K562 (cell line): Measurements from ENCODE around the gene ZNF575. TPM values are rescaled to one million over a fixed set of nuclear protein-coding genes. Genes with fewer than 3 reads are reported as not detected.

Source experiments
- ATAC-seq: fragments of 200-7000 bp; cut with Tn5 transposase; 3 replicates; pipeline ENCODE4 v1.9.1; 2020; ENCODE audit warnings: moderate library complexity
- BruUV-seq: library from RNA; stranded (reverse); fragments of 400-500 nt; replicated peaks from 2 replicates; lab custom pipeline; 2021; lab: Mats Ljungman, UMichigan
- CTCF ChIA-PET: fragments of 300-600 bp; formaldehyde crosslinking; extraction: SDS; loops from one replicate; lab custom pipeline; 2021; ENCODE audit warnings: low intra/inter-chr PET ratio; lab: Yijun Ruan, JAX
- POLR2A ChIA-PET: fragments of 300-600, 350-650 bp; sonication (Branson Sonifier 250); formaldehyde crosslinking; extraction: SDS; loops from one replicate; lab custom pipeline; 2021; ENCODE audit warnings: antibody characterized with exemption, inconsistent platforms; lab: Yijun Ruan, JAX
- DNase-seq, 4 experiments: peaks; one replicate each; pipeline versions ENCODE4 v3.0.0 to v3.0.0-alpha.2; 2011 to 2018; ENCODE audit warnings: low spot score in 3 of 4, mixed read lengths in 3 of 4; ENCODE audit errors: extremely low read depth in 1 of 4
- FAIRE-seq: peaks from 2 replicates; lab custom pipeline; 2011; peaks lifted over from hg19 to GRCh38; lab: Jason Lieb, UNC
- H2AFZ ChIP-seq: 2 replicates; pipeline ENCODE4 v1.6.0; 2011; ENCODE audit warnings: low read depth, low read length, control low read depth, inconsistent platforms
- H3K27ac ChIP-seq: fragments of 200-600 bp; 3 replicates; pipeline ENCODE4 v1.8.0; 2011; ENCODE audit warnings: low read depth, mild to moderate bottlenecking, control low read depth, inconsistent platforms, low read length, moderate library complexity, mixed read lengths; ENCODE audit errors: extremely low read depth
- H3K27me3 ChIP-seq, 2 experiments: fragments of 300-600 bp in 1 of 2; 2 replicates in 1 of 2; 3 replicates in 1 of 2; pipeline versions ENCODE4 v1.6.0 to v1.8.0; 2011; ENCODE audit warnings: inconsistent platforms in 2 of 2, low read length in 2 of 2, mild to moderate bottlenecking in 1 of 2, mixed read lengths in 1 of 2, moderate library complexity in 1 of 2; ENCODE audit not compliant: control insufficient read depth in 2 of 2, insufficient read depth in 2 of 2
- H3K36me3 ChIP-seq: fragments of 300-600 bp; 3 replicates; pipeline ENCODE4 v1.8.0; 2011; ENCODE audit warnings: mild to moderate bottlenecking, low read length, inconsistent platforms; ENCODE audit not compliant: control insufficient read depth, insufficient read depth
- H3K4me1 ChIP-seq, 2 experiments: fragments of 200-600 bp in 1 of 2; replicated peaks in 1 of 2; 2 replicates in 1 of 2; 3 replicates in 1 of 2; pipeline versions ENCODE4 v1.5.1 to v1.8.0; 2011; ENCODE audit warnings: inconsistent platforms in 2 of 2, low read length in 2 of 2, mild to moderate bottlenecking in 1 of 2, mixed read lengths in 1 of 2, moderate library complexity in 1 of 2; ENCODE audit not compliant: control insufficient read depth in 2 of 2, insufficient read depth in 2 of 2
- H3K4me2 ChIP-seq: 2 replicates; pipeline ENCODE4 v1.6.1; 2011; ENCODE audit warnings: low read length, control low read depth, inconsistent platforms, mixed read lengths; ENCODE audit not compliant: insufficient read depth
- H3K4me3 ChIP-seq: fragments of 200-600 bp; sonication (generic), shearing (Covaris generic); 2 replicates; pipeline ENCODE4 v1.5.1; 2016; ENCODE audit warnings: control low read depth, inconsistent platforms
- H3K79me2 ChIP-seq: fragments of 200-600 bp; 3 replicates; pipeline ENCODE4 v1.8.0; 2011; ENCODE audit warnings: low read length, inconsistent platforms; ENCODE audit not compliant: control insufficient read depth, insufficient read depth
- H3K9ac ChIP-seq, 2 experiments: 2 replicates each; pipeline versions ENCODE4 v1.6.0 to v1.6.1; 2011; ENCODE audit warnings: low read depth in 2 of 2, low read length in 2 of 2, control low read depth in 1 of 2, inconsistent platforms in 1 of 2, mild to moderate bottlenecking in 1 of 2, mixed read lengths in 1 of 2; ENCODE audit not compliant: insufficient read depth in 1 of 2
- H3K9me1 ChIP-seq: one replicate; pipeline ENCODE4 v1.6.0; 2011; ENCODE audit warnings: inconsistent platforms, mild to moderate bottlenecking, low read length, moderate library complexity; ENCODE audit not compliant: control insufficient read depth, insufficient read depth
- H3K9me3 ChIP-seq: replicated peaks from 2 replicates; pipeline ENCODE4 v1.5.1; 2011; ENCODE audit warnings: low read depth, low read length, inconsistent platforms; ENCODE audit not compliant: control insufficient read depth, insufficient read depth
- H4K20me1 ChIP-seq: replicated peaks from 2 replicates; pipeline ENCODE4 v1.6.1; 2011; ENCODE audit warnings: low read length, inconsistent platforms, mixed read lengths; ENCODE audit not compliant: control insufficient read depth, insufficient read depth
- CREB1 ChIP-seq, 2 experiments: sonication (generic) in 1 of 2; formaldehyde crosslinking in 1 of 2; IDR thresholded peaks; 2 replicates each; pipeline versions ENCODE4 v1.6.1 to v1.8.0; 2012 to 2022; ENCODE audit warnings: inconsistent platforms in 1 of 2, mild to moderate bottlenecking in 1 of 2, missing genetic modification reagents in 1 of 2, moderate library complexity in 1 of 2
- KLF13 ChIP-seq: fragments of 450-650 bp; IDR thresholded peaks from 2 replicates; pipeline ENCODE4 v1.6.1; 2016; ENCODE audit warnings: missing genetic modification characterization, low read depth, mild to moderate bottlenecking, missing compliant biosample characterization, moderate library complexity, borderline replicate concordance
- L3MBTL2 ChIP-seq: fragments of 450-650 bp; IDR thresholded peaks from 2 replicates; pipeline ENCODE4 v1.6.1; 2016; ENCODE audit warnings: mild to moderate bottlenecking, moderate library complexity
- ZC3H4 ChIP-seq: sonication (generic); formaldehyde crosslinking; IDR thresholded peaks from 2 replicates; pipeline ENCODE4 v1.9.0; 2021; ENCODE audit warnings: missing genetic modification reagents, borderline replicate concordance
- WGBS: fragments of 100-300 bp; shearing (Covaris generic); methylation state at CpG from one replicate; pipeline ENCODE4 v1.1.6; 2016; ENCODE audit warnings: low coverage, mixed read lengths; ENCODE audit not compliant: insufficient coverage; ENCODE audit errors: missing lambda C conversion rate; 5-methylcytosine and 5-hydroxymethylcytosine counted together
- in situ Hi-C: fragments of 300-500 bp; cut with MboI; formaldehyde crosslinking; loops from 4 replicates; pipeline ENCODE4 v1.15.0; 2018; ENCODE audit warnings: inconsistent platforms, mixed read lengths
- intact Hi-C: fragments of 100-400 bp; cut with micrococcal nuclease; formaldehyde crosslinking; loops from 2 replicates; pipeline ENCODE4 v1.14.2; 2022
- polyA plus RNA-seq, 8 experiments: library from polyadenylated mRNA; depleted of rRNA in 4 of 8; stranded (reverse) in 5 of 8; unstranded in 3 of 8; fragments of >200 nt; fragmentation: Nextera tagmentation in 2 of 8; fragmentation: Illumina TruSeq in 1 of 8; extraction: Ambion mirVana in 2 of 8; extraction: Trizol in 1 of 8; gene quantifications; 2 replicates each; pipeline versions ENCODE4 v1.2.1 to v1.2.3, GENCODE V29; 2011 to 2014; ENCODE audit warnings: inconsistent platforms in 1 of 8, missing spikeins in 1 of 8
- total RNA-seq, 7 experiments: library from RNA; depleted of rRNA in 6 of 7; stranded (reverse); fragments of >200 nt in 6 of 7; fragmentation: Illumina TruSeq in 2 of 7; extraction: Trizol in 2 of 7; gene quantifications; 2 replicates each; pipeline versions ENCODE4 v1.2.1 to v1.2.3, GENCODE V29; 2011 to 2021; ENCODE audit warnings: low replicate concordance in 1 of 7
- TF ChIP-seq, protein P1 (sequence below): fragments of 250-450 bp; sonication (Bioruptor Pico); IDR thresholded peaks from 2 replicates; pipeline ENCODE4 v1.5.0; 2021

The ZNF575 gene
- total and polyA plus RNA-seq, 9 of the 15 experiments (the other 6 are each of a cell fraction or from before 2014, with no cell fraction given), result 0.20 to 0.98 (median 0.32) TPM; not detected in 6

DNA sequence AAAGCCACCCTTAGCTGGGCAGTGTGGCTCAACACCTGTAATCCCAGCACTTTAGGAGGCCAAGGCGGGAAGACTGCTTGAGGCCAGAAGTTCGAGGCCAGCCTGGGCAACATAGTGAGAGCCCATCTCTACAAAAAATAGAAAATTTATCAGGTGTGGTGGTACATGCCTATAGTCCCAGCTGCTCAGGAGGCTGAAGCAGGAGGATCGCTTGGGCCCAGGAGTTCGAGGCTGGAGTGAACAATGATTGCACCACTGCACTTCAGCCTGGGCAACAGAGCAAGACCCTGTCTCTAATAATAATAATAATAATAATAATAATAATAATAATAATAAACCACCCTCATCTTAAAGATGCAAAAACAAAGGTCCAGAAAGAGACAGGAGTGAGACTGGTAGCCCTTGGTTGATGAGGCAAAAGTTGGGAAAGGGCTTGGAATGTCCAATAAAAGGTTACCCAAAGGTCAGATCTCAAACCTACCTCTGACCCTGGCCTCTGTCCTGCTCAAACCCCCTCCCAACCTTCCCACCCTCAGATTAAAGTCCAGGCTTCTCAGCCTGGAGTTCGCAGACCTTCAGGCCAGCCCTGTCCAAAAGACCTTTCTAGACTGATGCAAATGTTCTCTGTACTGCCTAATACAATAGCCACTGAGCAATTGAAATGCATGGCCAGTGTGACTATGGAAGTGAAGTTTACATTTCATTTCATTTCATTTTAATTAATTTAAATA lies 9.1 kb downstream of the ZNF575 start:
- no peak overlapping the region for H3K4me2 ChIP-seq
- no peak overlapping the region for H3K27ac ChIP-seq
- no peak for DNase-seq
- H3K36me3 ChIP-seq, result peaks cover 62% of the 10 kb centered on the region; the same call in 2 of the 3 replicates
- no peaks in the 10 kb centered on the region for H3K79me2 ChIP-seq
- peaks cover 1% of the 10 kb centered on the region; the same call in 1 of the 2 replicates for H3K9me3 ChIP-seq
- FAIRE-seq, result no peak
- no peaks in the 10 kb centered on the region for H4K20me1 ChIP-seq
- no TSS peak for BruUV-seq
- ATAC-seq, result no peak
- no peaks in the 10 kb centered on the region for H3K9me1 ChIP-seq
- in situ Hi-C loops, result no loop called here
- H3K27me3 ChIP-seq, result no peaks in the 10 kb centered on the region
- H2AFZ ChIP-seq, result no peak overlapping the region
- WGBS, result 92% methylated on average over 5 of the region's 5 CpGs
- no peaks in the 10 kb centered on the region for H3K4me1 ChIP-seq
- ChIA-PET CTCF (no interaction called here), POLR2A (interaction anchor here (1.2 kb wide), 1 partner anchor 9 kb away, joined by 4 read pairs; the partner anchor contains the start of gene ZNF575)
- H3K9ac ChIP-seq, result no peak overlapping the region
- TF ChIP-seq ZC3H4 (CRISPR knock-in tag) (no peak), CREB1 (IDR thresholded peaks at IDR 0.05) (no peak), CREB1 (CRISPR knock-in tag; IDR thresholded peaks at IDR 0.05) (no peak), KLF13 (tag) (no peak), L3MBTL2 (no peak)
- TF ChIP-seq, protein P1, sequence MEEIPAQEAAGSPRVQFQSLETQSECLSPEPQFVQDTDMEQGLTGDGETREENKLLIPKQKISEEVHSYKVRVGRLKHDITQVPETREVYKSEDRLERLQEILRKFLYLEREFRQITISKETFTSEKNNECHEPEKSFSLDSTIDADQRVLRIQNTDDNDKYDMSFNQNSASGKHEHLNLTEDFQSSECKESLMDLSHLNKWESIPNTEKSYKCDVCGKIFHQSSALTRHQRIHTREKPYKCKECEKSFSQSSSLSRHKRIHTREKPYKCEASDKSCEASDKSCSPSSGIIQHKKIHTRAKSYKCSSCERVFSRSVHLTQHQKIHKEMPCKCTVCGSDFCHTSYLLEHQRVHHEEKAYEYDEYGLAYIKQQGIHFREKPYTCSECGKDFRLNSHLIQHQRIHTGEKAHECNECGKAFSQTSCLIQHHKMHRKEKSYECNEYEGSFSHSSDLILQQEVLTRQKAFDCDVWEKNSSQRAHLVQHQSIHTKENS, result no peak
- H3K4me3 ChIP-seq, result no peak overlapping the region
- intact Hi-C loops, result no loop called here
